ENCODE data around the gene VANGL1.

VANGL1 gene

GRCh38 chr1:115705085-115705951, 63.5 kb downstream of the VANGL1 start:
- DNase-seq (ENCODE audit: low read depth, low spot score): peak; percentile 58

- no peak for DNase-seq (ENCODE audit: low read depth, low spot score)
Observed at GRCh38 chr1:115705963-115706362, 64.2 kb downstream of the VANGL1 start.

- DNase-seq (ENCODE audit: low read depth, low spot score): peak; percentile 88
Observed at GRCh38 chr1:115706587-115707425, 65.0 kb downstream of the VANGL1 start.

DNA sequence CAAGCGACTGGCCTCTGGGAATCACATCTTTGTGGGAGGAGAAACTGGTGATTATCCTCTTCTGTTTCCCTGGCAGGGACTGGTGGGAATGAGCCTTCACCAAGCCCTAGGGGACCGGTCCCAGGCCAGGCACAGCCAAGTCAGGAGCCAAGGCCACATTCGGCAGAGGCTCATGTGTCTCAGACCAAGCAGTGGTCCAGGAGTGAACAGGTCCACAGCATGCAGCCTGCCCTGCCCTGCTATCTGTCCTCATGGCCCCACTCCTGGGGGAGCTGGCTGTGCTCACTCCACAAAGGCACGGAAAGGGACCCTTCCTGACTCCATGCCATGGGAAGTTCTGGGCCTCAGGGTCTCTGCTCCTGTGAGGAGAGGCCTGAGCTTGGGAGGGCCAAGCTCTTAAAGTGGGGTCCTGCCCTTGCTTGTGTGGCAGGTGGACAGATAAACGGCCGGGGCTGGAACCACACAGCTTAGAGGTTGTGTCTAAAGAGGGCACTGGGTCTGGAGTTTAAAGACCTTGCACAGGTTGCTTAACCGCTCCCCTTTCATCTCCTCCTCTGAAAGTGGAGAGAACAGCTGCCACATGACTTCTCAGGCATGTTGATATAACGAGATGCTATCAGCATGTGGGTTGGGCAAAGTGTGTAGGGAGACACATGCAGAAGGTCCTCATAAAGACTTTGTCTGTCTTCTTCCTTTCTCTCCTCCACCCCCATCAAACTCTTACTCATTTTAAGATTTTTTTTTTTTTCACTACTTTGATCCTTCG, 69.3 kb downstream of the VANGL1 start:
- DNase-seq (ENCODE audit: low read depth, low spot score): peak; percentile 13

DNA sequence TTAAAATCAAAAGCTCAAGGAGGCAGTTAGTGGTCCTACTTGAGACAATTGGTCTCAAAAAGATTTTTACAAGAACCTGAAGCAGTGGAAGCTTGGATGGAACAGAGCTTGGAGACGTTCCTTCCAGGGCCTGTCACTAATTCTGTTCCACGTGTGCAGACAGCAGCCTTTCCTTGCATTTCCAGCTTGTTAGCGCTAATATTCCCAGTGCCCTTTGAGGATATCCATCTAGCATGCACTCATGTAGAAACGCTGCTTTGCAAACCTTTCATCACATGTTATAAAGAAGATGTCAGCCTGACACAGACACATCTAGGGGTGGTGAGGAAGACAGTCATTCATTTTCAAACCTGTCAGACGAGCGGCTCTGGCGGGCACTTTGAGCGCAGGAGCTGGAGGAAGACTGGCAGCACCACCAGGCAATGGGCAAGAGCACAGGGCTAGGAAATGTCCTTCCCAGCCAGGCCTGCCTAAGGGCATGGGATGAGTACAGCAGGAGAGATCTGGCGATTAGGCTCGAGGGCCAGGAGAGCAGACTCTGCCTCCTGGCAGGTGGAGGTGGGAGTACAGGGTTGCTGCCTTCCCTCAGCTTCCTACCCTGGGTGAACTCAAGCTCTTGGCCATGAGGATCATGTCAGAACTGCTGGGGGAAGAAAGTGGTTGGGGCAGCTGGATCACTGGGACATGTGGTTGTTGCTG, 71.3 kb downstream of the VANGL1 start:
- peak; percentile 81 for DNase-seq (ENCODE audit: low read depth, low spot score)

DNA sequence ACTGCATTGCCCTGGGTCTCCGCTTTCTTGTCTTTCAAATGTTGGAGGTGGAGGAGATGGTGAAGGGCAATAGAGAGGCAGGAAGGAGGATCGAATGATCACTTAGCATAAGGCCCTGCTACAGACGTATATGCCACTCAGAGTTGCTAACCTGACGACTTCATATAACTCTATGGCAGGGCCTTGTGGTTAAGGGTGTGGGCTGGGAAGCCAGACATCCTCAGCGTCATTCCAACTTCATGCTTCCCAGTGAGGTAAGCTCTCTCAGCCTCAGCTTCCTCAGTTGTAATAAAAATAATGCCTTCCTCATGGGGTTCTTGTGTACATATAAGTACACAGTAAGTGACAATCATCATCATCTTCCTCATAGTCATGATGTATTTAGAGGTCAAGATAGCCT, 72.1 kb downstream of the VANGL1 start:
- DNase-seq (ENCODE audit: low read depth, low spot score): peak; percentile 19

DNA sequence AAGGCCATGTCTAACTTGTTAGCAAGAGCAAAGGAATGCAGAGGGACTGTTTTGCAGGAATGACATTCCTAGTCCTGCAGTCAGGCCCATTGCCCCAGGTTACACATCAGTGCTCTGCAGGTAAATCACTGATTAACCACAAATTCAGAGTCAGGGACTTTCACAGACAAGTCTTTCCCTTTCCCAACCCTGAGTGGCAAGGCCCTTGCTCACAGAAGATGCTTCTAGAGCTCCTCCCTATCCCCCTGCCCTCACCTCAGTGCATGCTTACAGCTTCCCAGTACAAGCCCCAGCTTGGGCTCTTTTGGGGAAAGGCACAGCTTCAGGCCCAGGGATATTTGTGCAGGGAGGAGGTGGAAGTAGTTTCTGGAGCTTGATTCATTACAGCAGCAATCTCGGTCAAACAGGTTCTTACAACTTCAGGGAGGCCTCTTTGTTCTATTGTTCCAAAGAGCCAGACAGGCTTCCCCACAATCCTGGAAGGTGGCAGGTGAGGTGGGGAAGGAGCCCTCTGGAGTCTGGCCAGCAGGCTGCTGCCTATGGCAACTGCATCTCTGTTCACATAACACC, 72.9 kb downstream of the VANGL1 start:
- DNase-seq (ENCODE audit: low read depth, low spot score): peak; percentile 93

- DNase-seq (ENCODE audit: low read depth, low spot score): peak; percentile 60
Observed at GRCh38 chr1:115717541-115717940, 75.8 kb downstream of the VANGL1 start.

- peak; percentile 82 for DNase-seq (ENCODE audit: low read depth, low spot score)
Observed at GRCh38 chr1:115718011-115718754, 76.4 kb downstream of the VANGL1 start.

DNA sequence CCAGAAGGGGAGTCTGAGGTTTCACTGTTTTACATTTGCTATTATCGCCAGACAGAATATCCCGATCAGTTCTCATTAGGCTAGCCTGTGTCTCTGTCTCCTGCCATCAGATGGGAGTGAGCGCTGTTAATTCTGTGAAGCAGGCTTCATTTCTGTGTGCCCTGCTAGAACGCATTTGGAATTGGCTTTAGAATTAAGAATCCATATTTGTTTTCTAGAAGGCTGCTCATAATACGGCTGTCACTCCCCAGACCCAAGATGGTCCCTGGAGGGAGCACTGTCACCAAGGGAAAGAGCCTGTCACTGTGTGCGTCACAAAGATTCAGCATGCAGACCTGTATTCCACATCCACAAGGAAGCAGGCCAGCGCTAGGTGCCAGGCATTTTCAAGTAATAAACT, 77.5 kb downstream of the VANGL1 start:
- no peak for DNase-seq (ENCODE audit: low read depth, low spot score)

DNA sequence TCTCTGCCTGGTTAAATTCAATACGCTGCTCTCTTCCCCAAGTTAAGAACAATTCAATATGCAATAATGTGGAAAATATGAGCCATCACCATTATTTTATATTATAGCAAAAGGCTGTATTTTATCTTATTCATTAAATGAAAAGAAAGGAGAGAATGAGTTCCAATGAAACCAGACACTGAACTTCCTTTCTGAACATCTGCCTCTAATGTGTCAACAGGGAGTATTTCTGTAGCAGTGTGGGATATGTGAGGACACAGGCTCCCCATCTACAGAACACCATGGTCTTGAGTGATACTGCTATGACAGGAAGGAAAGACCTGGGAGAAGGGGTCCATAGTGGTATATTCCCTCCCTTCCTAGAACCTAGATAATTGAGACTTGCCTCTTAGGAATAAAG, 80.5 kb downstream of the VANGL1 start:
- no peak for DNase-seq (ENCODE audit: low read depth, low spot score)

DNA sequence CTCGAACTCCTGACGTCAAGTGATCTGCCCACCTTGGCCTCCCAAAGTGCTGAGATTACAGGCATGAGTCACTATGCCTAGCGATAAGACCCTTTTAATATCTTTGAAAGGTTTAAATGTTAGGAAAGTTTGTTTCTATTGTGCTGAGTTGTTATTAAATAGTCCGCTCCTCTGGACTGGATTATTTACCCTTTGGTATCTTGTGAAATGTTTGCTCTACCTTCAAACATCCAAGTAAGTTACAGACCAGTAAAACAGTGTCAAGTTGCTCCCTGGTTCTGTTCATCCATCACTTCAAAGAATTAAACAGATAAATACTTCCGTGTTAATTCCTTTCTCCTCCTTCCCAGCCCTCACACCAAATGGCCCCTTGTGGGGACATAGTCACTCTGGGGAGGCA, 82.0 kb downstream of the VANGL1 start:
- no peak for DNase-seq (ENCODE audit: low read depth, low spot score)

DNA sequence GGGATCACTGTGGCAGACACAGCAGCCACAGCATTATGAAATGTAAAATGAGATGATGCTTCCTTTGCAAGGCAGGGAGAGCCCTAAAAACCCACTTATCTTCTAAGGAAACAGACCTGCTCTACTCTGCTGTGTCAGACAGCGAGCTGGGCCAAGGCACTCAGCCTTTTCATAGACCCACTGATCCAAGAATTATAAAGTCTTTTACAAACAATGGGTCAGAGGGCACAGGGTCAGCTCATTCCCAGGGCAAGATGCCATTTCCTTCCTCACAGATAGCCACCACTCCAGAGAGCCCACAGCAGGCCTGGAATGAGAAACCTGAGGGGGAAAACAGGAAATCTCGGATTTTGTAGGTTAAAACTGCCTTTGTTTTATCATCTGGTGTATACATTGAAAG, 83.8 kb downstream of the VANGL1 start:
- DNase-seq (ENCODE audit: low read depth, low spot score): peak; percentile 10

GRCh38 chr1:115726161-115726560, 84.4 kb downstream of the VANGL1 start:
- no peak for DNase-seq (ENCODE audit: low read depth, low spot score)

DNA sequence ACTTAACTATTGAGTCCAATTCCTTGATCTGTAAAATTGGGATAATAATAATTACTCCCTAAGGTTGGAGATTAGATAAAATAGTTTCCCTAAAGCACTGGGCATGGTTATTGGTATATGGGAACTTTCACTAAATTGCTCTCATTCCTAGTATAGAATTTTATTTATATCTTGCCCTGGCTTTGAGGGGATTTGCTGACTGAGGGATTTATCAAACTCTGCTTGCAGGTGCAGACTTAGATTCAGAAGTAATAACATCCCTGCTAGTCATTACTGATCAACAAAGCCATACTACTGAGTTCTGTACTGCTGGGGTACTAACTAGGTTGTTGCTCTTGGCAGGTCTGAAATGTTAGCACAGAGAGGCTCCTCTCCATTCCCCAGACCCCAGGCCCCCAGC, 84.8 kb downstream of the VANGL1 start:
- no peak for DNase-seq (ENCODE audit: low read depth, low spot score)

DNA sequence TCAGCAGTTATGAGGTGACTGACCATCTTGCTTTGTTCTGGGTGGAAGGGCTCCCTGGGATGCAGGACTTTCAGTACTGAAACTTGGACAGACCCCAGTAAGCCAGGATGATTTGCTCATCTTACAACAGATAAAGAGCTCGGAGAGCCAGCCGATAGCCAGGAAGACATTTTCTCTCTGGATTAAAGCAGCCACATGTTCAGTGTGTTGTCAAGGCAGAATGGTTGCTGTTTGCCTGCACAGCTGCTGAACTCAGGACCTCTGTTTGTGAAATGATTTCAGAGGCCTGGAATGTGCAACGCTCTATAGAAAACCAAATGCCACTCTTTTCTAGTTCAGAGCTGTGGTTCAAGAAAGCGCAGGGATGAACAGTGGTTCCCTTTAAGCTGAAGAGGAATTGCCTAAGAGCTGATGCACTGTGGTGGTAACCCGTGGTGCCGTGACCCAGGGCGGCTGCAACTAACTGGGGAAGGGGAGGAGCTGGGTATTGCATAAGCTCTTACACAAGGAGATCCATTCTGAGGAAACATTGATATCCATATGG, 86.0 kb downstream of the VANGL1 start:
- DNase-seq (ENCODE audit: low read depth, low spot score): peak; percentile 66

GRCh38 chr1:115728341-115728740, 86.6 kb downstream of the VANGL1 start:
- no peak for DNase-seq (ENCODE audit: low read depth, low spot score)

GRCh38 chr1:115729756-115730155, 88.0 kb downstream of the VANGL1 start:
- DNase-seq (ENCODE audit: low read depth, low spot score): no peak

- no peak for DNase-seq (ENCODE audit: low read depth, low spot score)
Observed at GRCh38 chr1:115732316-115732715, 90.5 kb downstream of the VANGL1 start.

DNA sequence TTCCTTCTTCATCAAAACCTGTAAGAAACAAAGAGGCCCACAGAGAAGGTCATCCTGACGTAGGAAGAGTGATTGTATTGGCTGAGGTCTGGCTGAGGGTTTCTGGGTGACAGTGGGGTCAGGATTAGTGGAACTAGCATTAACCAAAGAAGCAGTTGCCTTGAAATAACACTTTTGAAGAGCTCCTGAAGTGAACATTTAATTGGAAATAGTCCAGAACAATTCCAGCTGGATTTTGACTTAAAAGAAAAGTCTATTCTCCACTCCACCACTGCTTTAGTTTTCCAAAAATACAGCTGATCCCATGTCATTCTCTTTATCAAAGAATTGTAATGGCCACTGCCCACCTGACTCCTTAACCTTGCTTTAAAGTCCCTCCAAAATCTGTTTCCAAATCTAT, 99.0 kb downstream of the VANGL1 start:
- DNase-seq (ENCODE audit: low read depth, low spot score): no peak
